ENCODE data around the gene SLCO1C1. TPM values are rescaled to one million over a fixed set of nuclear protein-coding genes. Genes with fewer than 3 reads are reported as not detected.

The SLCO1C1 gene
- total and polyA plus RNA-seq, 8 donors: 0.17 to 2.5 (median 1.2) TPM

DNA sequence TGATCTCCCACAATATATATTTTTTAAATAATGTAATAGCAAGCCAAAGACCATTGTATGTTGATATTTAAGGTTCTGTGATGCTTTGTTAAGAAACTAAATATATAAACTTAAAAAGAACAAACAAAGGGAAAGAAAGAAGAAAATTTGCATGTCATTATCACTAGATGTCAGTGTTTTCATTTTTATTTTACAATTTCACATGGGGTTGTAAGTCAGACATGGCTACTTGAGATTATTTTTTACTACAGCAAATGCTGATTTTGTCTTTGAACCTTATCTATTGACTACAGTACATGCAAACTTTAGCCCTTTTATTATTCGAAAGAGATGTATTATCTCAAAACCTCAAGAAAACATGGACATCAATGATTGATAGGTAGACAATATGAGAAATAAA is 36.1 kb downstream of the SLCO1C1 start:
- Histone ChIP-seq H3K27me3 (no peaks in the 10 kb centered on the region), H3K36me3 (no peaks in the 10 kb centered on the region), H3K4me1 (no peaks in the 10 kb centered on the region), H3K4me3 (no peak overlapping the region), H3K27ac (no peak overlapping the region), H3K9me3 (no peaks in the 10 kb centered on the region)
- intact Hi-C loops (cut with DNase I): no loop called here
- ATAC-seq (no peak), DNase-seq (no peak)
- TF ChIP-seq, protein P1, sequence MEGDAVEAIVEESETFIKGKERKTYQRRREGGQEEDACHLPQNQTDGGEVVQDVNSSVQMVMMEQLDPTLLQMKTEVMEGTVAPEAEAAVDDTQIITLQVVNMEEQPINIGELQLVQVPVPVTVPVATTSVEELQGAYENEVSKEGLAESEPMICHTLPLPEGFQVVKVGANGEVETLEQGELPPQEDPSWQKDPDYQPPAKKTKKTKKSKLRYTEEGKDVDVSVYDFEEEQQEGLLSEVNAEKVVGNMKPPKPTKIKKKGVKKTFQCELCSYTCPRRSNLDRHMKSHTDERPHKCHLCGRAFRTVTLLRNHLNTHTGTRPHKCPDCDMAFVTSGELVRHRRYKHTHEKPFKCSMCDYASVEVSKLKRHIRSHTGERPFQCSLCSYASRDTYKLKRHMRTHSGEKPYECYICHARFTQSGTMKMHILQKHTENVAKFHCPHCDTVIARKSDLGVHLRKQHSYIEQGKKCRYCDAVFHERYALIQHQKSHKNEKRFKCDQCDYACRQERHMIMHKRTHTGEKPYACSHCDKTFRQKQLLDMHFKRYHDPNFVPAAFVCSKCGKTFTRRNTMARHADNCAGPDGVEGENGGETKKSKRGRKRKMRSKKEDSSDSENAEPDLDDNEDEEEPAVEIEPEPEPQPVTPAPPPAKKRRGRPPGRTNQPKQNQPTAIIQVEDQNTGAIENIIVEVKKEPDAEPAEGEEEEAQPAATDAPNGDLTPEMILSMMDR (IDR thresholded peaks at IDR 0.05): no peak

- Histone ChIP-seq H3K27me3 (no peaks in the 10 kb centered on the region), H3K36me3 (no peaks in the 10 kb centered on the region), H3K9me3 (no peaks in the 10 kb centered on the region), H3K4me1 (no peaks in the 10 kb centered on the region), H3K27ac (no peak overlapping the region), H3K4me3 (no peak overlapping the region)
- ATAC-seq: no peak
- TF ChIP-seq, protein P1 (IDR thresholded peaks at IDR 0.05): no peak
- DNase-seq: no peak
- intact Hi-C loops (cut with DNase I): no loop called here
Measured at GRCh38 chr12:20740972-20741371, 45.8 kb downstream of the SLCO1C1 start.

GRCh38 chr12:20748198-20748597 is 53.1 kb downstream of the SLCO1C1 start:
- Histone ChIP-seq H3K36me3 (no peaks in the 10 kb centered on the region), H3K27me3 (no peaks in the 10 kb centered on the region), H3K4me1 (no peaks in the 10 kb centered on the region), H3K27ac (no peak overlapping the region), H3K9me3 (no peaks in the 10 kb centered on the region), H3K4me3 (no peak overlapping the region)
- ATAC-seq: no peak
- TF ChIP-seq, protein P1 (IDR thresholded peaks at IDR 0.05): no peak
- DNase-seq: no peak
- intact Hi-C loops (cut with DNase I): no loop called here

DNA sequence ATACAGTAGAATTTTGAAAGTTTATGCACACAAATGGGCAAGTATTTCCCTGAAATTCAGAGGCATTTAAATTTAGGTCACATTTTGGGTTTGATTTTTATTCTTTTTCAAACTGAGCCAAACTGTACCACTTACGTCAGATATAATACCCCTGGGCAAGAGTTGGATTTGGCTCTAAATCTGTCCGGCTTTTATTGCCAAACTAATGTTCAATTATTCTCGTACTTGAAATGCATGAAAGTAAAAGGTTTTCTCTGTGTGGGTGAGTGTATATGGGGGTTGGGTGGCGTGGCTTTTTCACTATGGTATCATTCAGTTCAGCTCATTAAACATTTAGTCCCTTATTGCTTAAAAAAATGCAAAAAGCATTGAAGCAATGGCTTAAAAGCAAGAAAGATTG is 55.9 kb downstream of the SLCO1C1 start:
- DNase-seq (no peak), ATAC-seq (no peak)
- Histone ChIP-seq H3K4me1 (no peaks in the 10 kb centered on the region), H3K9me3 (peaks cover 0 to 4% of the 10 kb centered on the region in 2 donors), H3K27me3 (no peaks in the 10 kb centered on the region), H3K4me3 (no peak overlapping the region), H3K27ac (no peak overlapping the region), H3K36me3 (no peaks in the 10 kb centered on the region)
- TF ChIP-seq, protein P1 (IDR thresholded peaks at IDR 0.05): no peak
- intact Hi-C loops (cut with DNase I): no loop called here

DNA sequence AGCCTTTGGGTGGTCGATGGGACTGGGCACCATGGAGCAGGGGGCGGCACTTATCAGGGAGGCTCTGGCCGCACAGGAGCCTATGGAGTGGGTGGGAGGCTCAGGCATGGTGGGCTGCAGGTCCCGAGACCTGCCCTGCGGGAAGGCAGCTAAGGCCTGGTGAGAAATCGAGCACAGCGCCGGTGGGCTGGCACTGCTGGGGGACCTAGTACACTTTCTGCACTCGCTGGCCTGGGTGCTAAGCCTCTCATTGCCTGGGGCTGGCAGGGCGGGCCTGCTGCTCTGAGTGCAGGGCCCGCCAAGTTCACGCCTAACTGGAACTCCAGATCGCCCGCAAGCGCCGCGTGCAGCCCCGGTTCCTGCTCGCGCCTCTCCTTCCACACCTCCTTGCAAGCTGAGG is 82.3 kb downstream of the SLCO1C1 start:
- intact Hi-C loops (cut with DNase I): no loop called here
- Histone ChIP-seq H3K4me1 (no peaks in the 10 kb centered on the region), H3K27ac (no peak overlapping the region), H3K27me3 (no peaks in the 10 kb centered on the region), H3K36me3 (no peaks in the 10 kb centered on the region), H3K4me3 (no peak overlapping the region), H3K9me3 (peaks cover 0 to 14% of the 10 kb centered on the region in 2 donors)
- TF ChIP-seq, protein P1 (IDR thresholded peaks at IDR 0.05): no peak
- peak in 1 of 4 donors; percentile 61 for DNase-seq
- ATAC-seq: no peak
